HL-60 (cell line): ENCODE results near the gene UBL4B.

Experiments used
- DNase-seq, 2 experiments: peaks; one replicate each; pipeline ENCODE4 v3.0.0-alpha.2; 2010 to 2020; ENCODE audit warnings: low read depth in 1 of 2, low spot score in 1 of 2
- H3K27ac ChIP-seq: fragments of 250-450 bp; sonication (Bioruptor Pico); replicated peaks from 2 replicates; pipeline ENCODE4 v1.5.1; 2020; ENCODE audit warnings: mild to moderate bottlenecking, moderate library complexity
- H3K27me3 ChIP-seq: fragments of 250-450 bp; sonication (Bioruptor Pico); 2 replicates; pipeline ENCODE4 v1.5.1; 2021; ENCODE audit warnings: mild to moderate bottlenecking, moderate library complexity; ENCODE audit not compliant: insufficient read depth, poor library complexity, severe bottlenecking
- H3K4me3 ChIP-seq: replicated peaks from 2 replicates; pipeline ENCODE4 v1.5.1; 2011; ENCODE audit warnings: mild to moderate bottlenecking, control low read depth, low read length; ENCODE audit not compliant: insufficient read depth
- GABPA ChIP-seq: IDR thresholded peaks from 2 replicates; pipeline ENCODE4 v1.6.1; 2012; ENCODE audit warnings: low read depth
- POLR2AphosphoS5 ChIP-seq: IDR thresholded peaks from 2 replicates; pipeline ENCODE4 v1.6.1; 2012; ENCODE audit warnings: low read depth
- SPI1 ChIP-seq: IDR thresholded peaks from 2 replicates; pipeline ENCODE4 v1.6.1; 2012; ENCODE audit warnings: low read depth, mild to moderate bottlenecking, borderline replicate concordance
- TF ChIP-seq, protein P1 (sequence below): IDR thresholded peaks from 2 replicates; pipeline ENCODE4 v1.6.1; 2012; ENCODE audit warnings: low read depth; ENCODE audit not compliant: insufficient replicate concordance
- TF ChIP-seq, protein P2 (sequence below): IDR thresholded peaks from one replicate; pipeline ENCODE4 v1.5.1; 2011; ENCODE audit warnings: low read length, control low read depth, inconsistent platforms; ENCODE audit not compliant: insufficient read depth

Gene UBL4B

DNA sequence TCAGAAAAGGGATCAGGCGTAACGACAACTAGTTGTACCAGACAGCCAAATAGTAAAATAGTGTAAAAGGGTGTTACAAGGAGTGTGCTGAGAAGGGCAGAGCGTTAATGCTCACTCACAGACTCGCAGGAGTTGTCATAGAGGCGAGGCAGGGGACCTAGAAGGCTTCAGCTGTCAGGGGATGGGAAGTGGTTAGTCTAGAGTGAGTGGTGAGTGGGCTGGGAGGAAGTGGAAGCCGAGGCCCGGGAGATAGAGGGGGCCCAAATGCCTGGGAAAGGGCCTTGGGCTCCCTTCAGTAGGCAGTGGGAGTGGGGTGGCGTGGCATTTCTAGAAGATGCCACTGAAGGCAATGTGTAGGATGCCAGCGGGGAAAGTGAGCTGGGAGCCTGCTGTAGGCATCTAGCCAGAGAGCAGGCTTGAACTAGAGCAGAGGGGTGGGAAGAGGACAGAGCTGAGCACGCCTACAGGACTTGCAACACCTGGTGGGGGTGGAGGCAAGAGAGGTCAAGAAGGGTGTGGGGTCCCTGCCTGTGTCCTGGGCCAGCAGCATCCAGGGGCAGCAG lies 48.4 kb downstream of the UBL4B start:
- Histone ChIP-seq H3K4me3 (no peak overlapping the region), H3K27me3 (peaks cover 2% of the 10 kb centered on the region), H3K27ac (no peak overlapping the region)
- TF ChIP-seq, protein P1, sequence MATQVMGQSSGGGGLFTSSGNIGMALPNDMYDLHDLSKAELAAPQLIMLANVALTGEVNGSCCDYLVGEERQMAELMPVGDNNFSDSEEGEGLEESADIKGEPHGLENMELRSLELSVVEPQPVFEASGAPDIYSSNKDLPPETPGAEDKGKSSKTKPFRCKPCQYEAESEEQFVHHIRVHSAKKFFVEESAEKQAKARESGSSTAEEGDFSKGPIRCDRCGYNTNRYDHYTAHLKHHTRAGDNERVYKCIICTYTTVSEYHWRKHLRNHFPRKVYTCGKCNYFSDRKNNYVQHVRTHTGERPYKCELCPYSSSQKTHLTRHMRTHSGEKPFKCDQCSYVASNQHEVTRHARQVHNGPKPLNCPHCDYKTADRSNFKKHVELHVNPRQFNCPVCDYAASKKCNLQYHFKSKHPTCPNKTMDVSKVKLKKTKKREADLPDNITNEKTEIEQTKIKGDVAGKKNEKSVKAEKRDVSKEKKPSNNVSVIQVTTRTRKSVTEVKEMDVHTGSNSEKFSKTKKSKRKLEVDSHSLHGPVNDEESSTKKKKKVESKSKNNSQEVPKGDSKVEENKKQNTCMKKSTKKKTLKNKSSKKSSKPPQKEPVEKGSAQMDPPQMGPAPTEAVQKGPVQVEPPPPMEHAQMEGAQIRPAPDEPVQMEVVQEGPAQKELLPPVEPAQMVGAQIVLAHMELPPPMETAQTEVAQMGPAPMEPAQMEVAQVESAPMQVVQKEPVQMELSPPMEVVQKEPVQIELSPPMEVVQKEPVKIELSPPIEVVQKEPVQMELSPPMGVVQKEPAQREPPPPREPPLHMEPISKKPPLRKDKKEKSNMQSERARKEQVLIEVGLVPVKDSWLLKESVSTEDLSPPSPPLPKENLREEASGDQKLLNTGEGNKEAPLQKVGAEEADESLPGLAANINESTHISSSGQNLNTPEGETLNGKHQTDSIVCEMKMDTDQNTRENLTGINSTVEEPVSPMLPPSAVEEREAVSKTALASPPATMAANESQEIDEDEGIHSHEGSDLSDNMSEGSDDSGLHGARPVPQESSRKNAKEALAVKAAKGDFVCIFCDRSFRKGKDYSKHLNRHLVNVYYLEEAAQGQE: no peak
- no peak for TF ChIP-seq SPI1
- TF ChIP-seq, protein P2, sequence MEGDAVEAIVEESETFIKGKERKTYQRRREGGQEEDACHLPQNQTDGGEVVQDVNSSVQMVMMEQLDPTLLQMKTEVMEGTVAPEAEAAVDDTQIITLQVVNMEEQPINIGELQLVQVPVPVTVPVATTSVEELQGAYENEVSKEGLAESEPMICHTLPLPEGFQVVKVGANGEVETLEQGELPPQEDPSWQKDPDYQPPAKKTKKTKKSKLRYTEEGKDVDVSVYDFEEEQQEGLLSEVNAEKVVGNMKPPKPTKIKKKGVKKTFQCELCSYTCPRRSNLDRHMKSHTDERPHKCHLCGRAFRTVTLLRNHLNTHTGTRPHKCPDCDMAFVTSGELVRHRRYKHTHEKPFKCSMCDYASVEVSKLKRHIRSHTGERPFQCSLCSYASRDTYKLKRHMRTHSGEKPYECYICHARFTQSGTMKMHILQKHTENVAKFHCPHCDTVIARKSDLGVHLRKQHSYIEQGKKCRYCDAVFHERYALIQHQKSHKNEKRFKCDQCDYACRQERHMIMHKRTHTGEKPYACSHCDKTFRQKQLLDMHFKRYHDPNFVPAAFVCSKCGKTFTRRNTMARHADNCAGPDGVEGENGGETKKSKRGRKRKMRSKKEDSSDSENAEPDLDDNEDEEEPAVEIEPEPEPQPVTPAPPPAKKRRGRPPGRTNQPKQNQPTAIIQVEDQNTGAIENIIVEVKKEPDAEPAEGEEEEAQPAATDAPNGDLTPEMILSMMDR: no peak
- TF ChIP-seq POLR2AphosphoS5: no peak
- no peak for TF ChIP-seq GABPA
- DNase-seq: no peak

DNA sequence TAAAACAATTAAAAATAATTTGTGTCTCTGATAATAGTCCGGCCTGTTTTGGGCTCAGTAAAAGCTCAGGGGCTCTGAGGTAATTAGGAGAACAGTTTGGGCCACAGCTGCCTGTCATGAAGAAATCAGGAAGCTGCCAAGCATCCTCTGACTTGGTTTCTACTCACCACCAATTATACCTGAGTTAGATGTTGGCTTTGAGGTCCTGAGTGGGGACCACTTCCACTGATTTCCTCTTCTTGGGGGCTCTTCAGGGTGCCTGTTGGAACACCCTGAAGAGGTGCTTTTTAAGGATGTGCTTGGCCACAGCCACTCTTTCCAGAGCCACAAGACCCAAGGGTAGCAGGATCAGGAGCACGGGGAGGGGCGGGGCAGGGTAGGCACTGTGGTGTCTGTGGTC lies 48.9 kb downstream of the UBL4B start:
- DNase-seq: no peak
- H3K27me3 ChIP-seq: peaks cover 2% of the 10 kb centered on the region
- TF ChIP-seq SPI1: no peak
- no peak for TF ChIP-seq POLR2AphosphoS5
- TF ChIP-seq GABPA: no peak
- TF ChIP-seq, protein P1: no peak
- TF ChIP-seq, protein P2: no peak
- no peak overlapping the region for H3K4me3 ChIP-seq
- H3K27ac ChIP-seq: no peak overlapping the region

DNA sequence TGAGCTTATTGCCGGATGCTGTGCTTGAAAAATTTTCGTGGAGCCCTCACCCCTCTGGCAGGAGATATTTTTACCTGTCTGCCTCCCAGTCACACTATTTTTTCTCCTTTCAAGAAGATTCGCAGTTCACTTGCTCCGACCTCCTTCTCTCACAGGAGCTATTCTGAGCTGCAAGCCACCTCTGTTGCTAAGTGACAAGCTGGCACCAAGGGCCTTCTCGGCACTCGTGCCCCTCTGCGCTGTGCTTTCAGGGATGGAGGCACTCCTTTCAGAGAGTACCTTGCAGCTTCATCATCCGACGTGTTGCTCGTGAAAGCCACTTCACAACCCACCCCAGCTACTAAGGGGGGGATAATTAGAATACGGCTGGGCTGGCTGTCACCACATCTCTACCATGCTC lies 49.6 kb downstream of the UBL4B start:
- no peak for TF ChIP-seq GABPA
- TF ChIP-seq, protein P2: no peak
- TF ChIP-seq, protein P1: no peak
- no peak for TF ChIP-seq SPI1
- no peak for TF ChIP-seq POLR2AphosphoS5
- H3K27me3 ChIP-seq: peaks cover 2% of the 10 kb centered on the region
- no peak overlapping the region for H3K4me3 ChIP-seq
- no peak overlapping the region for H3K27ac ChIP-seq
- DNase-seq: no peak
